Neuronal stem cell (in vitro differentiated cells): Measurements from ENCODE around the gene PREB.

Experiments
- DNase-seq: peaks from one replicate; pipeline ENCODE4 v3.0.0-alpha.2; 2013; ENCODE audit warnings: low spot score
- H2AFZ ChIP-seq: one replicate; pipeline ENCODE4 v1.6.1; 2013; ENCODE audit warnings: mild to moderate bottlenecking, low read length, inconsistent platforms
- H2AK5ac ChIP-seq: 2 replicates; pipeline ENCODE4 v1.6.1; 2013; ENCODE audit warnings: low read depth, mild to moderate bottlenecking, inconsistent platforms, low read length, moderate library complexity, mixed read lengths
- H2BK120ac ChIP-seq: 2 replicates; pipeline ENCODE4 v1.6.1; 2013; ENCODE audit warnings: low read depth, mild to moderate bottlenecking, inconsistent platforms, low read length, moderate library complexity, mixed read lengths
- H2BK12ac ChIP-seq: one replicate; pipeline ENCODE4 v1.6.1; 2013; ENCODE audit warnings: low read length, inconsistent platforms
- H2BK15ac ChIP-seq: 2 replicates; pipeline ENCODE4 v1.6.1; 2013; ENCODE audit warnings: mild to moderate bottlenecking, low read length, inconsistent platforms, mixed read lengths
- H2BK5ac ChIP-seq: one replicate; pipeline ENCODE4 v1.6.1; 2013; ENCODE audit warnings: inconsistent platforms, mild to moderate bottlenecking, low read length, moderate library complexity
- H3K14ac ChIP-seq: one replicate; pipeline ENCODE4 v1.6.1; 2013; ENCODE audit warnings: low read length, inconsistent platforms
- H3K18ac ChIP-seq: 2 replicates; pipeline ENCODE4 v1.6.1; 2013; ENCODE audit warnings: low read length, inconsistent platforms
- H3K23ac ChIP-seq: 2 replicates; pipeline ENCODE4 v1.6.1; 2013; ENCODE audit warnings: low read depth, mild to moderate bottlenecking, mixed read lengths, low read length, inconsistent platforms; ENCODE audit not compliant: poor library complexity
- H3K27ac ChIP-seq: replicated peaks from 3 replicates; pipeline ENCODE4 v1.5.1; 2013; ENCODE audit warnings: low read length, inconsistent platforms
- H3K27me3 ChIP-seq, 3 experiments: 2 replicates each; pipeline ENCODE4 v1.6.1; 2013; ENCODE audit warnings: low read length in 3 of 3, mild to moderate bottlenecking in 2 of 3, inconsistent platforms in 1 of 3, low read depth in 1 of 3, mixed read lengths in 1 of 3, moderate library complexity in 1 of 3; ENCODE audit not compliant: control insufficient read depth in 3 of 3, insufficient read depth in 3 of 3
- H3K36me3 ChIP-seq, 2 donors: replicated peaks in 1 of 2; 2 replicates each; pipeline ENCODE4 v1.6.1; 2013; ENCODE audit warnings: low read length in 2 of 2; ENCODE audit not compliant: control insufficient read depth in 2 of 2, insufficient read depth in 2 of 2
- H3K4ac ChIP-seq: 2 replicates; pipeline ENCODE4 v1.6.1; 2013; ENCODE audit warnings: inconsistent platforms, mild to moderate bottlenecking, low read length, moderate library complexity
- H3K4me1 ChIP-seq, 2 donors: 1 replicate in 1 of 2; 2 replicates in 1 of 2; pipeline ENCODE4 v1.6.1; 2013; ENCODE audit warnings: low read length in 2 of 2, low read depth in 1 of 2; ENCODE audit not compliant: control insufficient read depth in 2 of 2, insufficient read depth in 1 of 2
- H3K4me2 ChIP-seq: one replicate; pipeline ENCODE4 v1.6.1; 2013; ENCODE audit warnings: mild to moderate bottlenecking, low read length, inconsistent platforms; ENCODE audit not compliant: insufficient read depth, poor library complexity, severe bottlenecking
- H3K4me3 ChIP-seq, 2 donors: 2 replicates each; pipeline ENCODE4 v1.5.1; 2013; ENCODE audit warnings: low read length in 2 of 2, mild to moderate bottlenecking in 2 of 2, inconsistent platforms in 1 of 2, moderate library complexity in 1 of 2
- H3K79me1 ChIP-seq: one replicate; pipeline ENCODE4 v1.6.1; 2013; ENCODE audit warnings: low read depth, mild to moderate bottlenecking, inconsistent platforms, low read length, moderate library complexity
- H3K9ac ChIP-seq: one replicate; pipeline ENCODE4 v1.6.1; 2013; ENCODE audit warnings: mild to moderate bottlenecking, low read depth, low read length, inconsistent platforms; ENCODE audit not compliant: poor library complexity
- H3K9me3 ChIP-seq, 2 donors: replicated peaks in 1 of 2; 2 replicates each; pipeline versions ENCODE3 to v1.6.1; 2013; ENCODE audit warnings: low read length in 2 of 2, mild to moderate bottlenecking in 2 of 2, inconsistent platforms in 1 of 2, low read depth in 1 of 2, mixed read lengths in 1 of 2, moderate library complexity in 1 of 2; ENCODE audit not compliant: control insufficient read depth in 2 of 2, insufficient read depth in 1 of 2
- H4K8ac ChIP-seq: one replicate; pipeline ENCODE4 v1.6.1; 2013; ENCODE audit warnings: low read depth, mild to moderate bottlenecking, inconsistent platforms, low read length, moderate library complexity
- H4K91ac ChIP-seq: one replicate; pipeline ENCODE4 v1.6.1; 2013; ENCODE audit warnings: low read length, low read depth, mild to moderate bottlenecking, inconsistent platforms; ENCODE audit not compliant: poor library complexity
- WGBS, 2 donors: extraction: QIAGEN DNeasy Blood & Tissue Kit; methylation state at CpG; one replicate each; pipeline ENCODE4 v1.1.7; 2013; ENCODE audit warnings: missing lambda C conversion rate in 2 of 2, mixed read lengths in 1 of 2; ENCODE audit not compliant: insufficient read length in 2 of 2, insufficient replicate concordance in 1 of 2; ENCODE audit errors: extremely low coverage in 2 of 2; 5-methylcytosine and 5-hydroxymethylcytosine counted together

The PREB gene

GRCh38 chr2:27093430-27094352 lies 40.7 kb downstream of the PREB start:
- Histone ChIP-seq H3K18ac (no peak overlapping the region), H3K14ac (no peak overlapping the region), H3K23ac (no peak overlapping the region), H3K4me3 (no peak overlapping the region), H2AK5ac (peak overlapping the region; percentile 41), H3K36me3 (no peaks in the 10 kb centered on the region), H2BK5ac (no peak overlapping the region), H3K9me3 (no peaks in the 10 kb centered on the region), H2BK15ac (no peak overlapping the region), H2BK12ac (no peak overlapping the region), H3K4ac (no peak overlapping the region), H3K79me1 (no peaks in the 10 kb centered on the region), H4K8ac (no peak overlapping the region), H3K27ac (no peak overlapping the region), H2BK120ac (no peak overlapping the region), H2AFZ (no peak overlapping the region), H3K4me1 (no peaks in the 10 kb centered on the region), H3K4me2 (no peak overlapping the region), H4K91ac (no peak overlapping the region), H3K27me3 (no peaks in the 10 kb centered on the region), H3K9ac (no peak overlapping the region)
- WGBS, 2 donors: no CpG with 5 or more reads among the region's 6 CpGs
- DNase-seq: no peak

- no peak for DNase-seq
- H3K14ac ChIP-seq: no peak overlapping the region
- H3K23ac ChIP-seq: no peak overlapping the region
- H3K4me3 ChIP-seq: no peak overlapping the region
- no peaks in the 10 kb centered on the region for H3K36me3 ChIP-seq
- H2BK15ac ChIP-seq: no peak overlapping the region
- no CpG with 5 or more reads among the region's 10 CpGs for WGBS, 2 donors
- no peak overlapping the region for H3K27ac ChIP-seq
- no peak overlapping the region for H3K4me2 ChIP-seq
- no peak overlapping the region for H3K9ac ChIP-seq
- H2AK5ac ChIP-seq: no peak overlapping the region
- H4K8ac ChIP-seq: no peak overlapping the region
- no peaks in the 10 kb centered on the region for H3K4me1 ChIP-seq
- peaks cover 0 to under 1% (median 0%) of the 10 kb centered on the region in 3 experiments for H3K27me3 ChIP-seq
- H2BK120ac ChIP-seq: no peak overlapping the region
- H2BK12ac ChIP-seq: no peak overlapping the region
- H4K91ac ChIP-seq: no peak overlapping the region
- no peaks in the 10 kb centered on the region for H3K9me3 ChIP-seq
- peak overlapping the region; percentile 18 for H2BK5ac ChIP-seq
- no peaks in the 10 kb centered on the region for H3K79me1 ChIP-seq
- H3K18ac ChIP-seq: no peak overlapping the region
- H3K4ac ChIP-seq: no peak overlapping the region
- H2AFZ ChIP-seq: no peak overlapping the region
Observed at GRCh38 chr2:27092696-27093429, 41.6 kb downstream of the PREB start.

DNA sequence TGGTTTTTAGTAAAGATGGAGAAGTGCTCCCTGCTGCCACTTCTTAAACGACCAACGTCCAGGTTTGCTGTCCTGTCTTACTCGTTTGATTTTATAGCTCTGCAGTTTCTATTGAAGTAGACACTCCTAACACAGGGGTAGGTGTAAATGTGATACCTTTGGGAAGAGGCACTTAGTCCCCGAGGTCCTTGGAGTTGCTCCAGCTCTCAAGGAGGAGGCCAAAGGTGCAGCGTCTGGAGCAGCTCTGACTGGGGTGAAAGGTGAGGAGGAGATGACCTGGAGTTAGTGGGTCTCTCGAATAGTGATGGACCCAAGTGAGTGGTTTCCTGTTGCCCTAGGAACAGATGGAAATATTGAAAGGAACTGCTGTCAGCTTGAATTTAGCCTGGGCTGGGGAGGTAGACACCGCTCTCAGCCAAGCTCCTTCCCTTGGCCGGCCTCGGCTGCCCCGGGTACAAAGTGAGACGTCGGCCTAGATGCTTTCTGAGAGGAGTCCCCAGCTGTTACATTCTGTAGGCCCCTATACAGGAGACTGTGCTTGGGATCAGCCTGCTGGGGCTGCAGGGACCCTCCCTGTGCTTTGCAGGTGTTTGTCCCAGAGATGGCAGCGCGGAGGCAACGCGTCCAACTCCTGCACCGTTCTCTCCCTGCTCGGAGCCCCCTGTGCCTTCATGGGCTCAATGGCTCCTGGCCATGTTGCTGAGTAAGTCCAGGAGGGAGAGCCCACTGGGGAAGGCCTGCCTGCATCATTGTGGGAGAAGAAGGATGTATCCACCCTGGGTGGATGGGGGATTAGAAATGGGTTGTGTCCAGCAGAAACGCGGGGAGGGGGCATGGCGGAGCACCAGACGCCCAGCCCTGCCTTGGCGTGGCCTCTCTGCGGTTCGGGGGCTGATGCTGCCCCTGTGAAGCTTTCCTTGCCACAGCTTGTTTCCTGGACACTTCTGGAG lies 42.4 kb downstream of the PREB start:
- Histone ChIP-seq H2BK12ac (no peak overlapping the region), H3K4me2 (no peak overlapping the region), H3K4me1 (peaks cover 0 to 2% of the 10 kb centered on the region in 2 donors), H3K36me3 (no peaks in the 10 kb centered on the region), H3K14ac (peak overlapping the region; percentile 58), H3K9ac (no peak overlapping the region), H2BK15ac (no peak overlapping the region), H3K4me3 (no peak overlapping the region), H2AFZ (no peak overlapping the region), H3K27ac (no peak overlapping the region), H3K27me3 (peaks cover 0 to 6% (median 0%) of the 10 kb centered on the region in 3 experiments), H3K23ac (no peak overlapping the region), H3K9me3 (no peaks in the 10 kb centered on the region), H4K91ac (no peak overlapping the region), H3K79me1 (no peaks in the 10 kb centered on the region), H3K18ac (no peak overlapping the region), H2BK5ac (no peak overlapping the region), H2BK120ac (no peak overlapping the region), H4K8ac (peak overlapping the region; percentile 6), H2AK5ac (peak overlapping the region; percentile 81), H3K4ac (no peak overlapping the region)
- no CpG with 5 or more reads among the region's 25 CpGs for WGBS, 2 donors
- DNase-seq: no peak
